ENCODE measurements around the gene TEDC2. TPM values are rescaled to one million over a fixed set of nuclear protein-coding genes. Genes with fewer than 3 reads are reported as not detected.

The TEDC2 gene
- total RNA-seq, 1 experiment from 2014 or later: 6.4 TPM

GRCh38 chr16:2496223-2497115, 36.6 kb downstream of the TEDC2 start:
- H3K27ac ChIP-seq (ENCODE audit: low read length): no peak overlapping the region
- 0 out of 2 replicates have a peak, but pooled peaks cover 2% of the 10 kb centered on the region for H4K20me1 ChIP-seq (ENCODE audit: insufficient read depth, low read depth, low read length)

GRCh38 chr16:2497116-2497630, 37.3 kb downstream of the TEDC2 start:
- Histone ChIP-seq H3K9me3 (ENCODE audit: low read length) (no peaks in the 10 kb centered on the region), H3K9me2 (replicated peaks; ENCODE audit: insufficient read depth, low read length) (no peaks in the 10 kb centered on the region), H3K27ac (ENCODE audit: low read length) (no peak overlapping the region), H3K4me2 (ENCODE audit: low read depth, low read length, poor library complexity, severe bottlenecking) (no peak overlapping the region), H3K79me2 (ENCODE audit: low read length) (no peaks in the 10 kb centered on the region; the same call in 1 of the 2 replicates), H3K4me3 (ENCODE audit: low read length) (no peak overlapping the region), H3K27me3 (ENCODE audit: low read length) (no peaks in the 10 kb centered on the region), H3K9ac (ENCODE audit: low read length) (no peak overlapping the region), H3K4me1 (ENCODE audit: low read length) (peaks cover 8% of the 10 kb centered on the region), H2AFZ (ENCODE audit: low read length) (no peak overlapping the region), H3K36me3 (ENCODE audit: insufficient read depth, low read length) (peaks cover 2% of the 10 kb centered on the region; the same call in 1 of the 2 replicates), H4K20me1 (ENCODE audit: insufficient read depth, low read depth, low read length) (0 out of 2 replicates have a peak, but pooled peaks cover 6% of the 10 kb centered on the region)
- no peak for DNase-seq

More at GRCh38 chr16:2496223-2497115, 36.6 kb downstream of the TEDC2 start:
- no peak overlapping the region for H3K9ac ChIP-seq (ENCODE audit: low read length)
- H2AFZ ChIP-seq (ENCODE audit: low read length): no peak overlapping the region
- H3K9me3 ChIP-seq (ENCODE audit: low read length): no peaks in the 10 kb centered on the region
- H3K79me2 ChIP-seq (ENCODE audit: low read length): no peaks in the 10 kb centered on the region; the same call in 1 of the 2 replicates
- H3K27me3 ChIP-seq (ENCODE audit: low read length): no peaks in the 10 kb centered on the region
- DNase-seq: no peak
- H3K9me2 ChIP-seq (replicated peaks; ENCODE audit: insufficient read depth, low read length): no peaks in the 10 kb centered on the region
- no peaks in the 10 kb centered on the region for H3K36me3 ChIP-seq (ENCODE audit: insufficient read depth, low read length)
- no peak overlapping the region for H3K4me2 ChIP-seq (ENCODE audit: low read depth, low read length, poor library complexity, severe bottlenecking)
- H3K4me3 ChIP-seq (ENCODE audit: low read length): no peak overlapping the region
- H3K4me1 ChIP-seq (ENCODE audit: low read length): peaks cover 6% of the 10 kb centered on the region

GRCh38 chr16:2497695-2498484, 38.0 kb downstream of the TEDC2 start:
- Histone ChIP-seq H3K27ac (ENCODE audit: low read length) (no peak overlapping the region), H3K9ac (ENCODE audit: low read length) (no peak overlapping the region), H3K4me2 (ENCODE audit: low read depth, low read length, poor library complexity, severe bottlenecking) (no peak overlapping the region), H3K79me2 (ENCODE audit: low read length) (no peaks in the 10 kb centered on the region), H3K4me1 (ENCODE audit: low read length) (peaks cover 8% of the 10 kb centered on the region), H3K9me2 (replicated peaks; ENCODE audit: insufficient read depth, low read length) (no peaks in the 10 kb centered on the region), H3K36me3 (ENCODE audit: insufficient read depth, low read length) (peaks cover 2% of the 10 kb centered on the region; the same call in 1 of the 2 replicates), H3K27me3 (ENCODE audit: low read length) (no peaks in the 10 kb centered on the region), H2AFZ (ENCODE audit: low read length) (no peak overlapping the region), H4K20me1 (ENCODE audit: insufficient read depth, low read depth, low read length) (0 out of 2 replicates have a peak, but pooled peaks cover 6% of the 10 kb centered on the region), H3K9me3 (ENCODE audit: low read length) (no peaks in the 10 kb centered on the region), H3K4me3 (ENCODE audit: low read length) (no peak overlapping the region)
- no peak for DNase-seq

GRCh38 chr16:2498531-2499253, 38.8 kb downstream of the TEDC2 start:
- H3K9ac ChIP-seq (ENCODE audit: low read length): no peak overlapping the region
- no peak overlapping the region for H2AFZ ChIP-seq (ENCODE audit: low read length)
- no peaks in the 10 kb centered on the region for H3K9me3 ChIP-seq (ENCODE audit: low read length)
- no peak overlapping the region for H3K27ac ChIP-seq (ENCODE audit: low read length)
- H3K79me2 ChIP-seq (ENCODE audit: low read length): no peaks in the 10 kb centered on the region
- no peak for DNase-seq
- H3K36me3 ChIP-seq (ENCODE audit: insufficient read depth, low read length): peaks cover 2% of the 10 kb centered on the region; the same call in 1 of the 2 replicates
- peaks cover 8% of the 10 kb centered on the region for H3K4me1 ChIP-seq (ENCODE audit: low read length)
- H3K27me3 ChIP-seq (ENCODE audit: low read length): no peaks in the 10 kb centered on the region
- no peak overlapping the region for H3K4me2 ChIP-seq (ENCODE audit: low read depth, low read length, poor library complexity, severe bottlenecking)
- no peak overlapping the region for H3K4me3 ChIP-seq (ENCODE audit: low read length)
- H4K20me1 ChIP-seq (ENCODE audit: insufficient read depth, low read depth, low read length): 0 out of 2 replicates have a peak, but pooled peaks cover 6% of the 10 kb centered on the region
- H3K9me2 ChIP-seq (replicated peaks; ENCODE audit: insufficient read depth, low read length): no peaks in the 10 kb centered on the region

GRCh38 chr16:2499454-2499853, 39.5 kb downstream of the TEDC2 start:
- Histone ChIP-seq H3K27ac (ENCODE audit: low read length) (no peak overlapping the region), H3K4me3 (ENCODE audit: low read length) (no peak overlapping the region), H3K9me2 (replicated peaks; ENCODE audit: insufficient read depth, low read length) (no peaks in the 10 kb centered on the region), H2AFZ (ENCODE audit: low read length) (no peak overlapping the region), H3K9me3 (ENCODE audit: low read length) (no peaks in the 10 kb centered on the region), H3K4me1 (ENCODE audit: low read length) (peaks cover 8% of the 10 kb centered on the region), H3K4me2 (ENCODE audit: low read depth, low read length, poor library complexity, severe bottlenecking) (no peak overlapping the region), H3K36me3 (ENCODE audit: insufficient read depth, low read length) (peaks cover 2% of the 10 kb centered on the region; the same call in 1 of the 2 replicates), H3K79me2 (ENCODE audit: low read length) (no peaks in the 10 kb centered on the region), H3K9ac (ENCODE audit: low read length) (no peak overlapping the region), H4K20me1 (ENCODE audit: insufficient read depth, low read depth, low read length) (0 out of 2 replicates have a peak, but pooled peaks cover 6% of the 10 kb centered on the region), H3K27me3 (ENCODE audit: low read length) (no peaks in the 10 kb centered on the region)
- DNase-seq: no peak

GRCh38 chr16:2499890-2500429, 40.1 kb downstream of the TEDC2 start:
- H3K27ac ChIP-seq (ENCODE audit: low read length): no peak overlapping the region
- no peak overlapping the region for H2AFZ ChIP-seq (ENCODE audit: low read length)
- no peaks in the 10 kb centered on the region for H3K27me3 ChIP-seq (ENCODE audit: low read length)
- H3K4me1 ChIP-seq (ENCODE audit: low read length): peaks cover 8% of the 10 kb centered on the region
- H3K4me2 ChIP-seq (ENCODE audit: low read depth, low read length, poor library complexity, severe bottlenecking): no peak overlapping the region
- no peak overlapping the region for H3K9ac ChIP-seq (ENCODE audit: low read length)
- H3K36me3 ChIP-seq (ENCODE audit: insufficient read depth, low read length): peaks cover 2% of the 10 kb centered on the region; the same call in 1 of the 2 replicates
- no peaks in the 10 kb centered on the region for H3K79me2 ChIP-seq (ENCODE audit: low read length)
- H4K20me1 ChIP-seq (ENCODE audit: insufficient read depth, low read depth, low read length): 0 out of 2 replicates have a peak, but pooled peaks cover 6% of the 10 kb centered on the region
- no peak for DNase-seq
- H3K4me3 ChIP-seq (ENCODE audit: low read length): no peak overlapping the region
- H3K9me3 ChIP-seq (ENCODE audit: low read length): no peaks in the 10 kb centered on the region
- H3K9me2 ChIP-seq (replicated peaks; ENCODE audit: insufficient read depth, low read length): no peaks in the 10 kb centered on the region

- H3K4me3 ChIP-seq (ENCODE audit: low read length): no peak overlapping the region
- peaks cover 2% of the 10 kb centered on the region; the same call in 1 of the 2 replicates for H3K36me3 ChIP-seq (ENCODE audit: insufficient read depth, low read length)
- no peak overlapping the region for H3K9ac ChIP-seq (ENCODE audit: low read length)
- H4K20me1 ChIP-seq (ENCODE audit: insufficient read depth, low read depth, low read length): 0 out of 2 replicates have a peak, but pooled peaks cover 6% of the 10 kb centered on the region
- no peaks in the 10 kb centered on the region for H3K9me3 ChIP-seq (ENCODE audit: low read length)
- H3K4me2 ChIP-seq (ENCODE audit: low read depth, low read length, poor library complexity, severe bottlenecking): no peak overlapping the region
- H3K4me1 ChIP-seq (ENCODE audit: low read length): peaks cover 8% of the 10 kb centered on the region
- no peak overlapping the region for H3K27ac ChIP-seq (ENCODE audit: low read length)
- no peaks in the 10 kb centered on the region for H3K9me2 ChIP-seq (replicated peaks; ENCODE audit: insufficient read depth, low read length)
- no peaks in the 10 kb centered on the region for H3K79me2 ChIP-seq (ENCODE audit: low read length)
- H2AFZ ChIP-seq (ENCODE audit: low read length): no peak overlapping the region
- no peaks in the 10 kb centered on the region for H3K27me3 ChIP-seq (ENCODE audit: low read length)
- no peak for DNase-seq
These were observed 40.6 kb downstream of the TEDC2 start for GRCh38 chr16:2500430-2500917.

Measured in Karpas-422 (cell line).